GM10266 (cell line): ENCODE measurements around the gene BORCS5.
A peak's percentile ranks its signal among the peaks of the same experiment; 100 is the strongest.

Experiments
- DNase-seq: peaks from one replicate; pipeline ENCODE4 v3.0.0; 2012; ENCODE audit errors: extremely low spot score
- CTCF ChIP-seq: IDR thresholded peaks from 2 replicates; pipeline ENCODE4 v1.5.1; 2012; ENCODE audit warnings: mild to moderate bottlenecking, low read depth; ENCODE audit not compliant: control insufficient read depth, insufficient read depth; ENCODE audit errors: missing control alignments

BORCS5 gene

GRCh38 chr12:12366701-12367481 is 10.0 kb downstream of the BORCS5 start:
- DNase-seq = no peak
- no peak for TF ChIP-seq CTCF

GRCh38 chr12:12367482-12367998 is 10.7 kb downstream of the BORCS5 start:
- DNase-seq = no peak
- no peak for TF ChIP-seq CTCF

- DNase-seq = no peak
Observed at GRCh38 chr12:12372946-12373722, 16.3 kb downstream of the BORCS5 start.

GRCh38 chr12:12376646-12377448 is 20.0 kb downstream of the BORCS5 start:
- DNase-seq = peak; percentile 60
- TF ChIP-seq CTCF = peak; percentile 60

More at GRCh38 chr12:12372946-12373722, 16.3 kb downstream of the BORCS5 start:
- no peak for TF ChIP-seq CTCF

GRCh38 chr12:12378616-12379015 is 21.7 kb downstream of the BORCS5 start:
- DNase-seq = no peak
- no peak for TF ChIP-seq CTCF

- DNase-seq = no peak
- no peak for TF ChIP-seq CTCF
Observed at GRCh38 chr12:12379831-12380730, 23.2 kb downstream of the BORCS5 start.
